NCI-H774 (cell line): ENCODE data around the gene SEPTIN10.
A peak's percentile ranks its signal among the peaks of the same experiment; 100 is the strongest.
"Not testable (repeated sequence)": the region's sequence is repeated elsewhere in the genome, so short reads cannot be mapped to it uniquely, and the experiment has no call there.

Experiments used
- DNase-seq: peaks from one replicate; lab custom pipeline; 2025; lab: John Stamatoyannopoulos, UW

SEPTIN10 gene

GRCh38 chr2:109633284-109633961 is 19.7 kb upstream of the SEPTIN10 start:
- no peak for DNase-seq

GRCh38 chr2:109632158-109632789 is 18.5 kb upstream of the SEPTIN10 start:
- no peak for DNase-seq

GRCh38 chr2:109631741-109632140 is 18.0 kb upstream of the SEPTIN10 start:
- DNase-seq = no peak

GRCh38 chr2:109630441-109631430 is 17.0 kb upstream of the SEPTIN10 start:
- no peak for DNase-seq

GRCh38 chr2:109629867-109630266 is 16.1 kb upstream of the SEPTIN10 start:
- DNase-seq = no peak

GRCh38 chr2:109628321-109628720 is 14.6 kb upstream of the SEPTIN10 start:
- not testable (repeated sequence) for DNase-seq

GRCh38 chr2:109624339-109624738 is 10.6 kb upstream of the SEPTIN10 start:
- DNase-seq = no peak

GRCh38 chr2:109623923-109624322 is 10.2 kb upstream of the SEPTIN10 start:
- DNase-seq = no peak

- no peak for DNase-seq
Observed at GRCh38 chr2:109623297-109623696, 9.5 kb upstream of the SEPTIN10 start.

- no peak for DNase-seq
Observed at GRCh38 chr2:109619032-109619615, 5.4 kb upstream of the SEPTIN10 start.

GRCh38 chr2:109616184-109616583 is 2.4 kb upstream of the SEPTIN10 start:
- no peak for DNase-seq

- no peak for DNase-seq
Observed at GRCh38 chr2:109615637-109616144, 1.9 kb upstream of the SEPTIN10 start.

GRCh38 chr2:109614715-109615636 is 1.2 kb upstream of the SEPTIN10 start:
- peak; percentile 22 for DNase-seq

GRCh38 chr2:109613081-109613921 is 465 bp downstream of the SEPTIN10 start:
- DNase-seq = peak; percentile 2

- DNase-seq = no peak
Observed at GRCh38 chr2:109611467-109612095, 2.2 kb downstream of the SEPTIN10 start.

GRCh38 chr2:109609352-109610024 is 4.3 kb downstream of the SEPTIN10 start:
- no peak for DNase-seq

- DNase-seq = no peak
Observed at GRCh38 chr2:109607766-109608165, 6.0 kb downstream of the SEPTIN10 start.

- no peak for DNase-seq
Observed at GRCh38 chr2:109604597-109604996, 9.2 kb downstream of the SEPTIN10 start.
